ENCODE measurements around the gene TNFSF4. TPM values are rescaled to one million over a fixed set of nuclear protein-coding genes. Genes with fewer than 3 reads are reported as not detected.

Gene TNFSF4
- total RNA-seq: under 1 TPM; 0.17 to 0.33 TPM
- 1.5 TPM for polyA plus RNA-seq (2013, experiment 1 of 2)
- 2.0 TPM for polyA plus RNA-seq (2013, experiment 2 of 2)
- 0.48 to 10.8 (median 2.8) reads per million in 172 experiments for total RNA-seq

GRCh38 chr1:173206816-173207568, at the start of gene TNFSF4:
Gene TNFSF4, minus strand, starts transcription at chr1:173207331. Its CDS starts 155 bp downstream, at chr1:173207176.
- H3K4me3 ChIP-seq (ENCODE audit: low read length): no peak within 1 kb of the TSS
- DNase-seq (peak in 5 of 14 experiments; percentile 3 to 42 (median 32)), ATAC-seq (ENCODE audit: poor library complexity) (peak; percentile 26)
- peak within 1 kb of the TSS in 1 of 2 donors; percentile 41 for H3K27ac ChIP-seq (ENCODE audit: low read depth in 1 of 2, low read length in 2 of 2)
- Mint-ChIP-seq H3K4me3 (peak within 1 kb of the TSS; percentile 71), H3K9me3 (no peaks in the 10 kb centered on the region), H3K36me3 (ENCODE audit: low read depth) (no peaks in the 10 kb centered on the region), H3K27me3 (no peaks in the 10 kb centered on the region), H3K4me1 (ENCODE audit: low read depth) (peaks cover 48% of the 10 kb centered on the region), H3K27ac (peak within 1 kb of the TSS; percentile 86)
- H3K27me3 ChIP-seq (ENCODE audit: control insufficient read depth in 1 of 2, insufficient read depth in 2 of 2, low read length in 2 of 2): no peaks in the 10 kb centered on the region
- ChIA-PET POLR2A (interaction anchor here (1.0 to 1.1 kb wide), 2 partner anchors 11 to 462 kb away, joined by 3 read pairs; no protein-coding TSS in a partner anchor), CTCF (no interaction called here)
- intact Hi-C loops (cut with DNase I, micrococcal nuclease): loop anchor here in 1 of 2 experiments (10.0 kb wide), 1 partner anchor 372 kb away; no protein-coding TSS in a partner anchor
- no peaks in the 10 kb centered on the region for H3K9me3 ChIP-seq (ENCODE audit: control insufficient read depth in 1 of 2, insufficient read depth in 1 of 2, low read length in 2 of 2)
- no peak for TF ChIP-seq CTCF (IDR thresholded peaks at IDR 0.05)
- H3K36me3 ChIP-seq (ENCODE audit: insufficient read depth, low read length): no peaks in the 10 kb centered on the region
- H3K4me1 ChIP-seq (ENCODE audit: insufficient read depth, low read length): peaks cover 28% of the 10 kb centered on the region

GRCh38 chr1:173255214-173255813, 48.2 kb upstream of the TNFSF4 start:
- Histone ChIP-seq H3K36me3 (ENCODE audit: insufficient read depth, low read length) (no peaks in the 10 kb centered on the region), H3K27ac (ENCODE audit: low read depth in 1 of 2, low read length in 2 of 2) (no peak overlapping the region), H3K9me3 (ENCODE audit: control insufficient read depth in 1 of 2, insufficient read depth in 1 of 2, low read length in 2 of 2) (peaks cover 0 to 6% of the 10 kb centered on the region in 2 experiments), H3K27me3 (ENCODE audit: control insufficient read depth in 1 of 2, insufficient read depth in 2 of 2, low read length in 2 of 2) (no peaks in the 10 kb centered on the region), H3K4me3 (ENCODE audit: low read length) (no peak overlapping the region), H3K4me1 (ENCODE audit: insufficient read depth, low read length) (no peaks in the 10 kb centered on the region)
- no peak overlapping the region for H3K4me3 Mint-ChIP-seq
- ChIA-PET CTCF (no interaction called here), POLR2A (no interaction called here)
- no peak overlapping the region for H3K27ac Mint-ChIP-seq
- DNase-seq (peak in 3 of 14 experiments; percentile 6 to 32 (median 15)), ATAC-seq (ENCODE audit: poor library complexity) (no peak)
- H3K36me3 Mint-ChIP-seq (ENCODE audit: low read depth): peaks cover 8% of the 10 kb centered on the region
- H3K4me1 Mint-ChIP-seq (ENCODE audit: low read depth): no peaks in the 10 kb centered on the region
- peaks cover 7% of the 10 kb centered on the region for H3K9me3 Mint-ChIP-seq
- H3K27me3 Mint-ChIP-seq: no peaks in the 10 kb centered on the region
- intact Hi-C loops (cut with DNase I, micrococcal nuclease): no loop called here
- peak; percentile 66 for TF ChIP-seq CTCF (IDR thresholded peaks at IDR 0.05)

GRCh38 chr1:173253046-173253445, 45.9 kb upstream of the TNFSF4 start:
- no peaks in the 10 kb centered on the region for H3K36me3 Mint-ChIP-seq (ENCODE audit: low read depth)

More at GRCh38 chr1:173253046-173253445, 45.9 kb upstream of the TNFSF4 start:
- Histone ChIP-seq H3K36me3 (ENCODE audit: insufficient read depth, low read length) (no peaks in the 10 kb centered on the region), H3K4me3 (ENCODE audit: low read length) (no peak overlapping the region), H3K27me3 (ENCODE audit: control insufficient read depth in 1 of 2, insufficient read depth in 2 of 2, low read length in 2 of 2) (no peaks in the 10 kb centered on the region), H3K27ac (ENCODE audit: low read depth in 1 of 2, low read length in 2 of 2) (no peak overlapping the region), H3K9me3 (ENCODE audit: control insufficient read depth in 1 of 2, insufficient read depth in 1 of 2, low read length in 2 of 2) (peaks cover 0 to 5% of the 10 kb centered on the region in 2 experiments), H3K4me1 (ENCODE audit: insufficient read depth, low read length) (no peaks in the 10 kb centered on the region)
- ChIA-PET POLR2A (interaction anchor here (0.6 kb wide), 1 partner anchor 1342 kb away, joined by 4 read pairs; no protein-coding TSS in a partner anchor), CTCF (no interaction called here)
- Mint-ChIP-seq H3K27me3 (no peaks in the 10 kb centered on the region), H3K4me3 (no peak overlapping the region), H3K9me3 (no peaks in the 10 kb centered on the region), H3K4me1 (ENCODE audit: low read depth) (no peaks in the 10 kb centered on the region), H3K27ac (no peak overlapping the region)
- ATAC-seq (ENCODE audit: poor library complexity): no peak
- DNase-seq: no peak
- intact Hi-C loops (cut with DNase I, micrococcal nuclease): no loop called here
- no peak for TF ChIP-seq CTCF (IDR thresholded peaks at IDR 0.05)

Measured in CD4-positive, alpha-beta T cell (primary cell).